ENCODE measurements around the gene SLC52A3. TPM values are rescaled to one million over a fixed set of nuclear protein-coding genes. Genes with fewer than 3 reads are reported as not detected.

SLC52A3 gene
- total and polyA plus RNA-seq, 8 donors: 0.67 to 2.9 (median 1.4) TPM

GRCh38 chr20:731891-732560 lies 36.3 kb downstream of the SLC52A3 start:
- no peak for TF ChIP-seq CTCF (IDR thresholded peaks at IDR 0.05)
- Histone ChIP-seq H3K9me3 (no peaks in the 10 kb centered on the region), H3K36me3 (no peaks in the 10 kb centered on the region), H3K4me1 (no peaks in the 10 kb centered on the region), H3K4me3 (no peak overlapping the region), H3K27me3 (peaks cover 0 to 8% (median 0%) of the 10 kb centered on the region in 4 donors), H3K27ac (no peak overlapping the region)
- 57 to 70% methylated on average over 8 of the region's 8 CpGs for WGBS, 2 donors
- intact Hi-C loops (cut with DNase I): loop anchor here in 1 of 3 donors (5.0 to 10.0 kb wide), 2 partner anchors 170 to 367 kb away; no protein-coding TSS in a partner anchor
- FAIRE-seq: no peak
- no peak for ATAC-seq
- no peak for DNase-seq

- no peak for DNase-seq
- no peaks in the 10 kb centered on the region for H3K36me3 ChIP-seq
- no peak overlapping the region for H3K27ac ChIP-seq
- TF ChIP-seq CTCF (IDR thresholded peaks at IDR 0.05): no peak
- no peaks in the 10 kb centered on the region for H3K9me3 ChIP-seq
- intact Hi-C loops (cut with DNase I): loop anchor here in 1 of 3 donors (5.0 to 10.0 kb wide), 2 partner anchors 168 to 365 kb away; no protein-coding TSS in a partner anchor
- no peak for ATAC-seq
- FAIRE-seq: no peak
- peaks cover 0 to 8% (median 0%) of the 10 kb centered on the region in 4 donors for H3K27me3 ChIP-seq
- no peak overlapping the region for H3K4me3 ChIP-seq
- WGBS, 2 donors: 86 to 93% methylated on average over 3 of the region's 3 CpGs
- no peaks in the 10 kb centered on the region for H3K4me1 ChIP-seq
Measured at GRCh38 chr20:730005-730404, 38.3 kb downstream of the SLC52A3 start.

GRCh38 chr20:728256-728944 lies 39.9 kb downstream of the SLC52A3 start:
- Histone ChIP-seq H3K9me3 (no peaks in the 10 kb centered on the region), H3K4me3 (peak overlapping the region in 3 of 4 donors; percentile 10 to 58 (median 39)), H3K27ac (no peak overlapping the region), H3K27me3 (peaks cover 0 to 8% (median 0%) of the 10 kb centered on the region in 4 donors), H3K36me3 (no peaks in the 10 kb centered on the region), H3K4me1 (no peaks in the 10 kb centered on the region)
- ATAC-seq: peak; percentile 71 to 97 (median 94)
- peak; percentile 12 to 48 (median 40) for TF ChIP-seq CTCF (IDR thresholded peaks at IDR 0.05)
- WGBS, 2 donors: 2 to 3% methylated on average over 46 to 60 of the region's 60 CpGs
- intact Hi-C loops (cut with DNase I): loop anchor here in 1 of 3 donors (10.0 kb wide), 1 partner anchor 164 kb away; no protein-coding TSS in a partner anchor
- DNase-seq: peak; percentile 20 to 86 (median 52)
- FAIRE-seq: no peak

- intact Hi-C loops (cut with DNase I): loop anchor here in 1 of 3 donors (10.0 kb wide), 1 partner anchor 161 kb away; no protein-coding TSS in a partner anchor
- ATAC-seq (no peak), DNase-seq (no peak)
Measured at GRCh38 chr20:726160-726559, 42.1 kb downstream of the SLC52A3 start.

More at GRCh38 chr20:726160-726559, 42.1 kb downstream of the SLC52A3 start:
- TF ChIP-seq CTCF (IDR thresholded peaks at IDR 0.05): no peak
- FAIRE-seq: no peak
- Histone ChIP-seq H3K4me1 (no peaks in the 10 kb centered on the region), H3K27me3 (peaks cover 0 to 8% (median 0%) of the 10 kb centered on the region in 4 donors), H3K9me3 (no peaks in the 10 kb centered on the region), H3K27ac (no peak overlapping the region), H3K36me3 (no peaks in the 10 kb centered on the region), H3K4me3 (no peak overlapping the region)
- WGBS, 2 donors: 48 to 59% methylated on average over 4 of the region's 4 CpGs
